ENCODE data around the gene NEK10. TPM values are rescaled to one million over a fixed set of nuclear protein-coding genes. Genes with fewer than 3 reads are reported as not detected.

NEK10 gene
- total RNA-seq, 2 experiments from 2014 or later: 0.19 to 0.57 TPM

DNA sequence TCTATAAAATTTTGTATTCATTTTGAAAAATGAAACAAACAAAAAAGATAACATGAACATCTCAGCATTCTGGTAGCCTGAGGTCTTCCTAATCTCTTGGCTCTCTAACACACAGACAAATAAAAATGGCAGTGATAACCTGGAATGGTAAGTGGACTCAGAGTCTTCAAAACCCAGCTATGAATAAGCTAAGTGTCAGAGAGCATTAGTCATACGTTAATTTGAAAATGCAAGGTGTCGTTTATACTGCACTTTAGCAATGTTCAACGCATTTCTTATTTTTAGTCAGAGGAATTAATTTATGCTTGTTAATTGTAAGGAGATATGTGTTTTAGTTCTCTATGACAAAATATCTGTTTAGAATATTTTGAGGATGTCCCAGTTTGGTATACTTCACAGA lies 294.3 kb downstream of the NEK10 start:
- H3K9me3 Mint-ChIP-seq (ENCODE audit: low read depth): no peaks in the 10 kb centered on the region
- no peak overlapping the region for H3K4me3 Mint-ChIP-seq
- H3K27me3 Mint-ChIP-seq: peaks cover 10% of the 10 kb centered on the region

DNA sequence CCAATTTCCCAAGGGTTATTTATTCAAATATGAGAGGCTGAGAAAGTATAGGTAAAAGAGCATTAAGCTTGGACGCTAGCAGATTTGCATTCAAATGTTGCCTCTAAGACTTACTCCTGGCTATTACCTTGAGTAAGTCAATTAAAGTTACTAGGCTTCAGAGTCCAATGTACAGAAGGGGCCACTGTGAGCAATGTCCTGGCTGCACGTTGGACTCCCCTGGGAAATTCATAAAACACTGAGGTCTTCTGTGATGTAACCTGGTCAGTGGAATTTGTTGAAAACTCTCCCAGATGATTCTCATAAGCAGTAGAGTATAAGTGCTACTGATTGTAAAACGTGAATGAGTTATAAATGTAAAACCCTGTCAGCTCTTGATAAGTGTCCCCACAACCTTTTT lies 295.3 kb downstream of the NEK10 start:
- no peak for DNase-seq
- no peak for ATAC-seq
- H3K36me3 Mint-ChIP-seq (ENCODE audit: low read depth): no peaks in the 10 kb centered on the region
- peaks cover 10% of the 10 kb centered on the region for H3K27me3 Mint-ChIP-seq
- H3K27ac Mint-ChIP-seq: no peak overlapping the region
- ChIA-PET CTCF (no interaction called here), POLR2A (no interaction called here)
- H3K9me3 Mint-ChIP-seq (ENCODE audit: low read depth): no peaks in the 10 kb centered on the region
- H3K4me1 Mint-ChIP-seq: no peaks in the 10 kb centered on the region
- H3K4me3 Mint-ChIP-seq: no peak overlapping the region
- intact Hi-C loops (cut with DNase I, micrococcal nuclease): no loop called here

More for the DNA sequence above, 294.3 kb downstream of the NEK10 start:
- no peak for DNase-seq
- ATAC-seq: no peak
- POLR2A ChIA-PET: no interaction called here
- intact Hi-C loops (cut with DNase I, micrococcal nuclease): no loop called here
- Mint-ChIP-seq H3K27ac (no peak overlapping the region), H3K36me3 (ENCODE audit: low read depth) (no peaks in the 10 kb centered on the region), H3K4me1 (no peaks in the 10 kb centered on the region)
- CTCF ChIA-PET: no interaction called here

- intact Hi-C loops (cut with DNase I, micrococcal nuclease): no loop called here
- H3K4me1 Mint-ChIP-seq: no peaks in the 10 kb centered on the region
- no peak for ATAC-seq
- no peak for DNase-seq
- POLR2A ChIA-PET: no interaction called here
- peaks cover 10% of the 10 kb centered on the region for H3K27me3 Mint-ChIP-seq
- CTCF ChIA-PET: no interaction called here
- H3K4me3 Mint-ChIP-seq: no peak overlapping the region
- no peaks in the 10 kb centered on the region for H3K36me3 Mint-ChIP-seq (ENCODE audit: low read depth)
- no peak overlapping the region for H3K27ac Mint-ChIP-seq
- H3K9me3 Mint-ChIP-seq (ENCODE audit: low read depth): no peaks in the 10 kb centered on the region
These were observed 296.2 kb downstream of the NEK10 start for GRCh38 chr3:27072810-27073651.

GRCh38 chr3:27060336-27060735 lies 308.8 kb downstream of the NEK10 start:
- DNase-seq (no peak), ATAC-seq (no peak)
- POLR2A ChIA-PET: no interaction called here
- Mint-ChIP-seq H3K27ac (no peak overlapping the region), H3K36me3 (ENCODE audit: low read depth) (no peaks in the 10 kb centered on the region), H3K4me3 (no peak overlapping the region), H3K27me3 (peaks cover 4% of the 10 kb centered on the region), H3K4me1 (no peaks in the 10 kb centered on the region), H3K9me3 (ENCODE audit: low read depth) (peaks cover 5% of the 10 kb centered on the region)
- intact Hi-C loops (cut with DNase I, micrococcal nuclease): no loop called here
- CTCF ChIA-PET: no interaction called here

Other genes starting within 250 kb of the NEK10 start
- gene SLC4A7, start 115.0 kb upstream of the NEK10 start, total RNA-seq: 10 to 100 TPM; 46.4 to 53.0 TPM